ENCODE results near the gene TMEM114.

TMEM114 gene

DNA sequence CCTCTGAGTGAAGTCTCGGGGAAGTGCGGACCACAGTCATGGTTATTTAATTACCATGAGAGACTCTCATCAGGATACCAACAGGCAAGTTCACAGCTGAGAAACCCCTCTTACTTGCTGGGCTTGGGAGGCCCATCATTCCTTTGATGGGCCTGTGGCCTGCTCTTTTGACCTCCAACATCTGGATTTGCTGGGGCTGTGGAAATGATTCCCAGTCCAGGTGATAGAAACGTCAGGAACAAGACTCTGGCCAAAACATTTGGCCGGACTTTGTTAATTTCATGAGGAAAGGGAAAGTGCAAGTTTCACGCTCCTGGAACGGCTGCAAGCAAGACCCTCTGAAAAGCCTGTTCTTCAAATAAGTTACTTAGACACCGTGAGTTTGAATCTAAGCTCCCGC lies 42.5 kb downstream of the TMEM114 start:
- no peak for DNase-seq (ENCODE audit: low spot score)
- no peak for TF ChIP-seq CTCF (IDR thresholded peaks at IDR 0.05; ENCODE audit: extremely low read depth, insufficient read depth, missing control alignments)
- in situ Hi-C loops (cut with MboI; ENCODE audit: low pct_unique_long_range_greater_than_20kb, low sequenced_read_pairs, unreplicated experiment) = no loop called here

GRCh38 chr16:8544406-8544805 lies 45.9 kb downstream of the TMEM114 start:
- no peak for DNase-seq (ENCODE audit: low spot score)
- no peak for TF ChIP-seq CTCF (IDR thresholded peaks at IDR 0.05; ENCODE audit: extremely low read depth, insufficient read depth, missing control alignments)
- in situ Hi-C loops (cut with MboI; ENCODE audit: low pct_unique_long_range_greater_than_20kb, low sequenced_read_pairs, unreplicated experiment) = no loop called here

DNA sequence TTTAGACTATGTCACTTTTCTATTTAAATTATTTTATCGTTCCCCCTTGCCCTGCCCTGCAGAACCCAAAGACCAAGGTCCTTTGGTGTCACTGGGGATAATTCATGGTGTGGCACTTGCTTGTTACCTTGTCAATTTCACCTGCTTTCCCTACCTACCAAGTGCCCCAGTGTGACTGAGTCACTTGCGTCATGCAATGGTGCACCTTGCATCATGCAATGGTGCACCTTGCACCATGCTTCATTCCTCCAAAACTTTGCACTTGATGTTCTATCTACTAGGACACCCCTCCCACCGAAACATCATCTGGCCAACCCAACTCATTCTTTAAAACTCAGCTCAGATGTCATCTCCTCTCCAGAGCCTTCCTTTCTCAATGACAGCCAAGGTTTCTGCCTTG lies 47.1 kb downstream of the TMEM114 start:
- in situ Hi-C loops (cut with MboI; ENCODE audit: low pct_unique_long_range_greater_than_20kb, low sequenced_read_pairs, unreplicated experiment) = no loop called here
- DNase-seq (ENCODE audit: low spot score) = no peak
- TF ChIP-seq CTCF (IDR thresholded peaks at IDR 0.05; ENCODE audit: extremely low read depth, insufficient read depth, missing control alignments) = no peak

DNA sequence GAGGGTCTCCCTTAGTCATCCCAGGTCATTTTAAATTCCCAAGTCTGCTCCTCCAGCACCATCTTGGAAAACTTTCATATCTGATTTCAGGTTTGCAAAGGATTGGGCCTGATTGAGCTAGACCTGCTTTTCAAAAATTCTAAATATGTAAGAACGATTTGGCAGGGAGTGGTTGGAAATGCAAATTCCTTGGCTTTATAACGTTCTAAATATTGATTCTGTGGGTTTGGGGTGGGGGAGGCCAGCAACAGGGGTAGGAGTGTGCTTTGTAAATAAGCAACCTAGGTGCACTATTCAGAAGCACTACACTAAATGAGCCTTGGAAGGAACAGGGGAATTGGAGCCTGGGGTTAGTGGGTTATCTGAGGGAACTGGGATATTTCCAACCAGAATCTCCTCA lies 47.9 kb downstream of the TMEM114 start:
- DNase-seq (ENCODE audit: low spot score) = no peak
- no peak for TF ChIP-seq CTCF (IDR thresholded peaks at IDR 0.05; ENCODE audit: extremely low read depth, insufficient read depth, missing control alignments)
- in situ Hi-C loops (cut with MboI; ENCODE audit: low pct_unique_long_range_greater_than_20kb, low sequenced_read_pairs, unreplicated experiment) = no loop called here

- DNase-seq (ENCODE audit: low spot score) = no peak
- in situ Hi-C loops (cut with MboI; ENCODE audit: low pct_unique_long_range_greater_than_20kb, low sequenced_read_pairs, unreplicated experiment) = no loop called here
- no peak for TF ChIP-seq CTCF (IDR thresholded peaks at IDR 0.05; ENCODE audit: extremely low read depth, insufficient read depth, missing control alignments)
Measured at GRCh38 chr16:8541868-8542267, 48.4 kb downstream of the TMEM114 start.

DNA sequence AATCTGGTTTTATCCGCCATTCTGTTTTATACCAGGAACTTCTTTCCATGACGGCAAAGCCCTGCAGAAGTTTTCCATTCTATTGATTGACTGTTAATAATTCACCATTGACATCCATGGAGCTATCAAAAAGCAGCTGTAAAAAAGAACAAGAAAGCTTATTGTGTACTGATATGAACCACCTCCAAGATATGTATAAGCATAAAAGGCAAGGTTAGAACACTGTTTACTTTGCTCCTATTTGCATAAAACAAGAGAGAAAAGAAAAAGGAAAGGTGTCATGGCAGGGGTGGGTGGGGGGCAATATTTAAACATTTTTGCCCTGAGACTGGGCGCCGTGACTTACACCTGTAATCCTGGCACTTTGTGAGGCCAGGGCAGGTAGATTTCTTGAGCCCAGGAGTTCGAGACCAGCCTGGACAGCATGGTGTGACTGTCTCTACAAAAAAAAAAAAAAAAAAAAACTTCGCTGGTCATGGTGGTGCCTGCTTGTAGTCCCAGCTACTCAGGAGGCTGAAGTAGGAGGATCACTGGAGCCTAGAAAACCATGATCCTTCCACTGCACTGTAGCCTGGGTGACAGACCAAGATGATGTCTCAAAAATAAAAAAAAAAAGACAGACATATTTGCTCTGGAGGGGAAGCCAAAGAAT lies 52.5 kb downstream of the TMEM114 start:
- no peak for DNase-seq (ENCODE audit: low spot score)
- in situ Hi-C loops (cut with MboI; ENCODE audit: low pct_unique_long_range_greater_than_20kb, low sequenced_read_pairs, unreplicated experiment) = no loop called here
- no peak for TF ChIP-seq CTCF (IDR thresholded peaks at IDR 0.05; ENCODE audit: extremely low read depth, insufficient read depth, missing control alignments)

Measured in GM13977 (cell line).